Mesothelial cell of epicardium (in vitro differentiated cells): ENCODE data around the gene ZC3H10. TPM values are rescaled to one million over a fixed set of nuclear protein-coding genes. Genes with fewer than 3 reads are reported as not detected.

Experiments
- DNase-seq, 2 experiments: peaks; one replicate each; pipeline ENCODE4 v3.0.0; 2021; ENCODE audit warnings: low spot score in 2 of 2; ENCODE audit not compliant: unreplicated experiment in 2 of 2
- H3K27ac Mint-ChIP-seq: 2 replicates; pipeline ENCODE4 v1.8.0; 2021; ENCODE audit warnings: mixed read lengths
- H3K27me3 Mint-ChIP-seq: 2 replicates; pipeline ENCODE4 v1.8.0; 2021; ENCODE audit warnings: low read depth, mixed read lengths
- H3K36me3 Mint-ChIP-seq: 2 replicates; pipeline ENCODE4 v1.8.0; 2021; ENCODE audit warnings: mixed read lengths
- H3K4me1 Mint-ChIP-seq: 2 replicates; pipeline ENCODE4 v1.8.0; 2021; ENCODE audit warnings: mixed read lengths
- H3K4me3 Mint-ChIP-seq: 2 replicates; pipeline ENCODE4 v1.8.0; 2021; ENCODE audit warnings: mild to moderate bottlenecking, moderate library complexity, mixed read lengths
- H3K9me3 Mint-ChIP-seq: 2 replicates; pipeline ENCODE4 v1.8.0; 2021; ENCODE audit warnings: mixed read lengths
- total RNA-seq: library from RNA; stranded (reverse); gene quantifications from 3 replicates; pipeline ENCODE4 v1.2.1, GENCODE V29; 2021
- TF ChIP-seq, protein P1 (sequence below): fragments of 200-600 bp; sonication (generic); IDR thresholded peaks from one replicate; pipeline ENCODE4 v1.5.0; 2021; ENCODE audit warnings: antibody characterized with exemption; ENCODE audit not compliant: unreplicated experiment

The ZC3H10 gene
- total RNA-seq, 1 donor from 2014 or later = 7.8 TPM

DNA sequence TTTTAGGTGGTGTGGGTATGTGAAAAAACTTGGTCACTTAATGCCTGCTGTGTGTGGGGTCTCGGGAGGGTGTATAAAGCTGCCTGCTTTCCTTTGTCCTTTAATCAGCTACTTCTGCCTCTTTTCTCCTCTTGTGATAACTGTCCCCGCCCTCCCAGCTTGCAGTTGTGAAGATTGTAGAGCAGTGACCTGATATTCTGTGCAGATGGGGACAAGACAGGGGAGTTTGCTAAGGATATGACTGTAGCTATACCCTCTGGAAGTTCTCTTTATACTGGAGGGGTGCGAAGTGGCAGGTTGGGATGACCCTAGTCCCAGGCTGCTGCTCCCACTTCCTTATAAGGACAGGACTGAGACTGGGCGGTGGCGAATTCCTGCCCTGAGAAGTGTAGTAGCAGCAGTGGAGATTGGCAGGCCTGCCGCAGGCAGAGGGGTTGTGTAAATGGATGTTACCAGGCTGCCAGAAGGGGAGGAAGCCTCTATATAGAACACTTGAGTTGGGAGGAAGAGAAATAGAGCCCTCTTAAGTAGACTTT, 40.9 kb downstream of the ZC3H10 start:
- Mint-ChIP-seq H3K27me3 (no peaks in the 10 kb centered on the region), H3K9me3 (no peaks in the 10 kb centered on the region), H3K4me3 (peak overlapping the region; percentile 91), H3K27ac (peak overlapping the region; percentile 96), H3K36me3 (peaks cover 30% of the 10 kb centered on the region), H3K4me1 (peaks cover 35% of the 10 kb centered on the region)
- peak in 1 of 2 experiments; percentile 51 for DNase-seq
- TF ChIP-seq, protein P1, sequence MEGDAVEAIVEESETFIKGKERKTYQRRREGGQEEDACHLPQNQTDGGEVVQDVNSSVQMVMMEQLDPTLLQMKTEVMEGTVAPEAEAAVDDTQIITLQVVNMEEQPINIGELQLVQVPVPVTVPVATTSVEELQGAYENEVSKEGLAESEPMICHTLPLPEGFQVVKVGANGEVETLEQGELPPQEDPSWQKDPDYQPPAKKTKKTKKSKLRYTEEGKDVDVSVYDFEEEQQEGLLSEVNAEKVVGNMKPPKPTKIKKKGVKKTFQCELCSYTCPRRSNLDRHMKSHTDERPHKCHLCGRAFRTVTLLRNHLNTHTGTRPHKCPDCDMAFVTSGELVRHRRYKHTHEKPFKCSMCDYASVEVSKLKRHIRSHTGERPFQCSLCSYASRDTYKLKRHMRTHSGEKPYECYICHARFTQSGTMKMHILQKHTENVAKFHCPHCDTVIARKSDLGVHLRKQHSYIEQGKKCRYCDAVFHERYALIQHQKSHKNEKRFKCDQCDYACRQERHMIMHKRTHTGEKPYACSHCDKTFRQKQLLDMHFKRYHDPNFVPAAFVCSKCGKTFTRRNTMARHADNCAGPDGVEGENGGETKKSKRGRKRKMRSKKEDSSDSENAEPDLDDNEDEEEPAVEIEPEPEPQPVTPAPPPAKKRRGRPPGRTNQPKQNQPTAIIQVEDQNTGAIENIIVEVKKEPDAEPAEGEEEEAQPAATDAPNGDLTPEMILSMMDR = no peak

DNA sequence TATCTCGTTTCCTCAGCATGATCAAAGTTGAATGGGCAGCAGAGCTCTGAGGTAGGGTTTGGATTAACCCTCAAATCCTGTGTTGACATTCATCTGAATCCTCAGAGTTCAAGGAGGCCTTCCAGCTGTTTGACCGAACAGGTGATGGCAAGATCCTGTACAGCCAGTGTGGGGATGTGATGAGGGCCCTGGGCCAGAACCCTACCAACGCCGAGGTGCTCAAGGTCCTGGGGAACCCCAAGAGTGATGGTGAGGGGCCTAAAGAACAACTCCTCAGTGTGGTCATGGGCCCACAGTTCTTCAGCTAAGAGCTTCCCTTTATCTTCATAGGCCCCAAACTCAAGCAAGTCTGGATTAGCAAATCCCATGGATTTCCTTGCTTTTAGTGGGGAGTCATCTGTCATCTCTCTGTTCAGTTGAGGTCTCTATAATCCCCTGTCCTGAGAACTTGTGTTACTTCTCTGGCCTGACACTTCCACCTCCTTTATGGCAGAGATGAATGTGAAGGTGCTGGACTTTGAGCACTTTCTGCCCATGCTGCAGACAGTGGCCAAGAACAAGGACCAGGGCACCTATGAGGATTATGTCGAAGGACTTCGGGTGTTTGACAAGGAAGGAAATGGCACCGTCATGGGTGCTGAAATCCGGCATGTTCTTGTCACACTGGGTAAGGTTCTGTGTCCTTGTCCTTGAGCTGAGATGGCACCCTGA, 41.6 kb downstream of the ZC3H10 start:
- Mint-ChIP-seq H3K27me3 (no peaks in the 10 kb centered on the region), H3K4me1 (peaks cover 35% of the 10 kb centered on the region), H3K27ac (peak overlapping the region; percentile 96), H3K36me3 (peaks cover 36% of the 10 kb centered on the region), H3K4me3 (peak overlapping the region; percentile 91), H3K9me3 (no peaks in the 10 kb centered on the region)
- TF ChIP-seq, protein P1 = no peak
- no peak for DNase-seq

DNA sequence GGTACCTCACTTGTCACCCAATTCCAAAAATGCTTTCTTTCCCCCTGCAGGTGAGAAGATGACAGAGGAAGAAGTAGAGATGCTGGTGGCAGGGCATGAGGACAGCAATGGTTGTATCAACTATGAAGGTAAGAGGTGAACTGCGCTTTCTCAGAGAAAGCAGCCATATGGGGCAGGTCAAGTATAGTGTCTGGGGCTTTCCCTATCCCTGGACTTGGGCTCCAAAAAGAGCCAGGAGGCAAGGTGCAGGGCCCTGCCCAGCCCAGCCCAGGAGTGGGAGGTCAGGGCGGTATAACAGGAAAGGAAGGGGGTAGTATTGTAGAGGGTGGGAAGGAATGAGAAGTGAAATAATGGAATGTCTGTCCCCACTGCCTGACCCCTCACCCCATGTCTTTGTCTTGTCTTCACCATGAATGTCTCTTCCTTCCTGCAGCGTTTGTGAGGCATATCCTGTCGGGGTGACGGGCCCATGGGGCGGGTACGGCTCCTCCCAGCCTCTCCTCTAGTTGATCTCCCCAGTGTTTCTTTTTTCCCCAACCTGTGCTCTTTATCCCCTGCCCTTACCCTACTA, 42.2 kb downstream of the ZC3H10 start:
- H3K4me3 Mint-ChIP-seq = peak overlapping the region; percentile 91
- H3K27ac Mint-ChIP-seq = peak overlapping the region; percentile 96
- H3K4me1 Mint-ChIP-seq = peaks cover 35% of the 10 kb centered on the region
- TF ChIP-seq, protein P1 = no peak
- no peaks in the 10 kb centered on the region for H3K27me3 Mint-ChIP-seq
- H3K36me3 Mint-ChIP-seq = peaks cover 31% of the 10 kb centered on the region
- DNase-seq = no peak
- no peaks in the 10 kb centered on the region for H3K9me3 Mint-ChIP-seq

- Mint-ChIP-seq H3K4me1 (peaks cover 35% of the 10 kb centered on the region), H3K9me3 (no peaks in the 10 kb centered on the region), H3K4me3 (peak overlapping the region; percentile 91), H3K36me3 (peaks cover 30% of the 10 kb centered on the region), H3K27me3 (no peaks in the 10 kb centered on the region), H3K27ac (peak overlapping the region; percentile 96)
- DNase-seq = no peak
- TF ChIP-seq, protein P1 = no peak
Measured at GRCh38 chr12:56160894-56161689, 43.0 kb downstream of the ZC3H10 start.

DNA sequence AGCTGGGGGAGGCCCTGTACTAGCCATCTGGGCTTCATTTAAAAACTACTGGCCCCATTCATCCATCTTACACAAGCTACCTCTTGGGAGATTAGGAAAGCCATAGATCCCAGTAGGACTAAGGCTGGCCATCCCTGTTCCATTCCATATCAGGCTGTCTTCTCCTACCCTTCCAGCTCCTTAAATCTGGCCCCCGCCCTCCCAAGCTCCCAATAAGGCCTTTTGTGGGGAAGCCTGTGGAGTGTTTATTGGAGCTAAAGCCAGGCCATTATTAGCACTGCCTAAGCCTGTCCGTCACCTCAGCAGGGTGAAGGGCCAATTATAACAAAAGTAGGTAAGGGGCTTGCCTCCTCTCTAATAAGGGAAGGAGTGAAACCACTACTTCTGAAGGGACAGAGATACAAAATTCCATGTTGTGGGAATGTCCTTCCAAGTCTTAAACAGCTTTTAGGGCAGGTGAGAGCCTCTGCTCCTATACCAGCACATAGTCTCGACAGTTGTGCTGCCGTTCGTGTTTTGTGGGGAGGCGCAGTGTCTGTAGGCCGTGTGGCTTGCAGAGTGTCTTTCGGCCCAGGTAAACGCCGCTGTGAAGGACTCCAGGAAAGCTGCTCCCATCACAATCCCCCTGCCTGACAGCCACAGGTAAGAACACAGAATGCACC, 43.8 kb downstream of the ZC3H10 start:
- H3K9me3 Mint-ChIP-seq = no peaks in the 10 kb centered on the region
- no peaks in the 10 kb centered on the region for H3K27me3 Mint-ChIP-seq
- peaks cover 35% of the 10 kb centered on the region for H3K4me1 Mint-ChIP-seq
- no peak for DNase-seq
- peak overlapping the region; percentile 96 for H3K27ac Mint-ChIP-seq
- H3K36me3 Mint-ChIP-seq = peaks cover 30% of the 10 kb centered on the region
- TF ChIP-seq, protein P1 = no peak
- H3K4me3 Mint-ChIP-seq = peak overlapping the region; percentile 44
